Measurements from ENCODE around the gene ARAP1. TPM values are rescaled to one million over a fixed set of nuclear protein-coding genes. Genes with fewer than 3 reads are reported as not detected.

Gene ARAP1
- total and polyA plus RNA-seq, 2 of the 8 experiments (the other 6 are each of a cell fraction or from before 2014, with no cell fraction given), result 25.7 to 61.6 TPM

GRCh38 chr11:72671152-72672099 lies 80.8 kb downstream of the ARAP1 start (continued):
- no peak for TF ChIP-seq CHD7 (IDR thresholded peaks at IDR 0.05; ENCODE audit: insufficient replicate concordance, low read length)
- peak; percentile 72 for TF ChIP-seq MAFK (IDR thresholded peaks at IDR 0.05; ENCODE audit: low read depth, low read length)
- TF ChIP-seq RBBP5 (IDR thresholded peaks at IDR 0.05; ENCODE audit: borderline replicate concordance, low read depth, low read length), result no peak

Measured in H1 (cell line).